Measurements from ENCODE around the gene PRSS33.

GRCh38 chr16:2773188-2773968 is 14.0 kb downstream of the PRSS33 start:
- TF ChIP-seq CTCF (IDR thresholded peaks at IDR 0.05; ENCODE audit: control extremely low read depth in 1 of 3, insufficient read depth in 1 of 3, low read depth in 1 of 3, low read length in 3 of 3) (no peak), KDM4A (IDR thresholded peaks at IDR 0.05; ENCODE audit: low read depth, low read length, severe bottlenecking) (no peak), POLR2AphosphoS5 (IDR thresholded peaks at IDR 0.05; ENCODE audit: low read depth, low read length) (no peak), CTBP2 (IDR thresholded peaks at IDR 0.05; ENCODE audit: borderline replicate concordance, insufficient read depth, insufficient read length, low read length) (no peak), CREB1 (IDR thresholded peaks at IDR 0.05) (no peak), JUN (IDR thresholded peaks at IDR 0.05; ENCODE audit: low read depth, low read length) (no peak), POLR2A (IDR thresholded peaks at IDR 0.05; ENCODE audit: control extremely low read depth in 1 of 2, low read depth in 2 of 2, low read length in 2 of 2) (no peak), EZH2 (IDR thresholded peaks at IDR 0.05; ENCODE audit: low read depth, low read length, severe bottlenecking) (no peak), KDM1A (IDR thresholded peaks at IDR 0.05; ENCODE audit: borderline replicate concordance, low read length) (peak; percentile 56; the same call in 1 of the 2 replicates), ASH2L (IDR thresholded peaks at IDR 0.05; ENCODE audit: low read length) (no peak), POU5F1 (IDR thresholded peaks at IDR 0.05; ENCODE audit: low read depth, low read length) (no peak), YY1 (IDR thresholded peaks at IDR 0.05; ENCODE audit: low read depth, low read length) (no peak), CEBPB (IDR thresholded peaks at IDR 0.05; ENCODE audit: low read depth, low read length) (no peak), GABPA (IDR thresholded peaks at IDR 0.05; ENCODE audit: borderline replicate concordance, insufficient read depth, low read length) (no peak)
